Mesenchymal stem cell (in vitro differentiated cells and primary cell): Measurements from ENCODE around the gene LINGO3.

Source experiments
- DNase-seq: peaks from one replicate; pipeline ENCODE4 v3.0.0-alpha.2; 2013
- H2AFZ ChIP-seq: one replicate; pipeline ENCODE4 v1.6.1; 2013; ENCODE audit warnings: low read depth, mild to moderate bottlenecking, control low read depth, inconsistent platforms, low read length, moderate library complexity
- H2AK5ac ChIP-seq: 2 replicates; pipeline ENCODE4 v1.6.1; 2013; ENCODE audit warnings: low read length, moderate library complexity, mild to moderate bottlenecking, inconsistent platforms; ENCODE audit not compliant: severe bottlenecking
- H2BK120ac ChIP-seq: one replicate; pipeline ENCODE4 v1.6.1; 2013; ENCODE audit warnings: low read depth, mild to moderate bottlenecking, inconsistent platforms, low read length, moderate library complexity
- H2BK12ac ChIP-seq, 2 experiments: one replicate each; pipeline ENCODE4 v1.6.1; 2013; ENCODE audit warnings: inconsistent platforms in 2 of 2, low read length in 2 of 2, mild to moderate bottlenecking in 2 of 2, moderate library complexity in 2 of 2, control low read depth in 1 of 2
- H2BK15ac ChIP-seq: one replicate; pipeline ENCODE4 v1.6.1; 2013; ENCODE audit warnings: mild to moderate bottlenecking, low read depth, inconsistent platforms; ENCODE audit not compliant: poor library complexity, severe bottlenecking
- H2BK5ac ChIP-seq: 2 replicates; pipeline ENCODE4 v1.6.1; 2013; ENCODE audit warnings: low read depth, mild to moderate bottlenecking, low read length, control low read depth, inconsistent platforms; ENCODE audit not compliant: poor library complexity, severe bottlenecking
- H3K14ac ChIP-seq, 2 experiments: one replicate each; pipeline ENCODE4 v1.6.1; 2013; ENCODE audit warnings: inconsistent platforms in 2 of 2, low read length in 2 of 2, control low read depth in 1 of 2, mild to moderate bottlenecking in 1 of 2, moderate library complexity in 1 of 2
- H3K18ac ChIP-seq, 2 experiments: one replicate each; pipeline ENCODE4 v1.6.1; 2013; ENCODE audit warnings: inconsistent platforms in 2 of 2, low read length in 2 of 2, control low read depth in 1 of 2, low read depth in 1 of 2, mild to moderate bottlenecking in 1 of 2
- H3K23ac ChIP-seq, 2 experiments: one replicate each; pipeline ENCODE4 v1.6.1; 2013; ENCODE audit warnings: inconsistent platforms in 2 of 2, low read length in 2 of 2, mild to moderate bottlenecking in 2 of 2, moderate library complexity in 2 of 2, control low read depth in 1 of 2
- H3K27ac ChIP-seq: 2 replicates; pipeline ENCODE4 v1.5.1; 2013; ENCODE audit warnings: mild to moderate bottlenecking, moderate library complexity, low read length, control low read depth, inconsistent platforms; ENCODE audit not compliant: poor library complexity, severe bottlenecking
- H3K27me3 ChIP-seq, 2 experiments: 2 replicates each; pipeline versions ENCODE4 v1.6.1 to v1.7.0; 2013; ENCODE audit warnings: low read length in 2 of 2, mild to moderate bottlenecking in 2 of 2, moderate library complexity in 2 of 2, control low read depth in 1 of 2, inconsistent platforms in 1 of 2; ENCODE audit not compliant: control insufficient read depth in 1 of 2, insufficient read depth in 1 of 2
- H3K36me3 ChIP-seq, 2 experiments: 2 replicates each; pipeline versions ENCODE4 v1.6.1 to v1.7.0; 2013; ENCODE audit warnings: low read length in 2 of 2, control low read depth in 1 of 2, inconsistent platforms in 1 of 2, low read depth in 1 of 2, mild to moderate bottlenecking in 1 of 2; ENCODE audit not compliant: insufficient read depth in 2 of 2, control insufficient read depth in 1 of 2
- H3K4ac ChIP-seq, 2 experiments: one replicate each; pipeline ENCODE4 v1.6.1; 2013; ENCODE audit warnings: inconsistent platforms in 2 of 2, low read length in 2 of 2, mild to moderate bottlenecking in 2 of 2, moderate library complexity in 2 of 2, control low read depth in 1 of 2, low read depth in 1 of 2
- H3K4me1 ChIP-seq: 2 replicates; pipeline ENCODE4 v1.6.1; 2013; ENCODE audit warnings: low read depth, low read length, control low read depth; ENCODE audit not compliant: control insufficient read depth, insufficient read depth
- H3K4me2 ChIP-seq: 2 replicates; pipeline ENCODE4 v1.6.1; 2013; ENCODE audit warnings: low read length, mild to moderate bottlenecking, inconsistent platforms; ENCODE audit not compliant: poor library complexity, severe bottlenecking
- H3K4me3 ChIP-seq, 2 experiments: 2 replicates each; pipeline versions ENCODE4 v1.5.1 to v1.7.0; 2013; ENCODE audit warnings: low read length in 2 of 2, mild to moderate bottlenecking in 2 of 2, control low read depth in 1 of 2, low read depth in 1 of 2; ENCODE audit not compliant: insufficient read depth in 1 of 2
- H3K79me1 ChIP-seq: replicated peaks from 2 replicates; pipeline ENCODE4 v1.6.1; 2013; ENCODE audit warnings: mild to moderate bottlenecking, control low read depth, low read length, inconsistent platforms; ENCODE audit not compliant: poor library complexity, severe bottlenecking
- H3K9ac ChIP-seq: 2 replicates; pipeline ENCODE4 v1.7.0; 2013; ENCODE audit warnings: mild to moderate bottlenecking, low read length, moderate library complexity
- H3K9me3 ChIP-seq: 2 replicates; pipeline ENCODE4 v1.7.0; 2013; ENCODE audit warnings: mild to moderate bottlenecking, low read length; ENCODE audit not compliant: control insufficient read depth
- H4K8ac ChIP-seq: one replicate; pipeline ENCODE4 v1.6.1; 2013; ENCODE audit warnings: inconsistent platforms, mild to moderate bottlenecking, low read length, moderate library complexity
- H4K91ac ChIP-seq: one replicate; pipeline ENCODE4 v1.6.1; 2013; ENCODE audit warnings: mild to moderate bottlenecking, low read length, inconsistent platforms
- WGBS: methylation state at CpG from one replicate; pipeline ENCODE4 v1.1.7; 2013; ENCODE audit warnings: mixed read lengths; 5-methylcytosine and 5-hydroxymethylcytosine counted together

Gene LINGO3

DNA sequence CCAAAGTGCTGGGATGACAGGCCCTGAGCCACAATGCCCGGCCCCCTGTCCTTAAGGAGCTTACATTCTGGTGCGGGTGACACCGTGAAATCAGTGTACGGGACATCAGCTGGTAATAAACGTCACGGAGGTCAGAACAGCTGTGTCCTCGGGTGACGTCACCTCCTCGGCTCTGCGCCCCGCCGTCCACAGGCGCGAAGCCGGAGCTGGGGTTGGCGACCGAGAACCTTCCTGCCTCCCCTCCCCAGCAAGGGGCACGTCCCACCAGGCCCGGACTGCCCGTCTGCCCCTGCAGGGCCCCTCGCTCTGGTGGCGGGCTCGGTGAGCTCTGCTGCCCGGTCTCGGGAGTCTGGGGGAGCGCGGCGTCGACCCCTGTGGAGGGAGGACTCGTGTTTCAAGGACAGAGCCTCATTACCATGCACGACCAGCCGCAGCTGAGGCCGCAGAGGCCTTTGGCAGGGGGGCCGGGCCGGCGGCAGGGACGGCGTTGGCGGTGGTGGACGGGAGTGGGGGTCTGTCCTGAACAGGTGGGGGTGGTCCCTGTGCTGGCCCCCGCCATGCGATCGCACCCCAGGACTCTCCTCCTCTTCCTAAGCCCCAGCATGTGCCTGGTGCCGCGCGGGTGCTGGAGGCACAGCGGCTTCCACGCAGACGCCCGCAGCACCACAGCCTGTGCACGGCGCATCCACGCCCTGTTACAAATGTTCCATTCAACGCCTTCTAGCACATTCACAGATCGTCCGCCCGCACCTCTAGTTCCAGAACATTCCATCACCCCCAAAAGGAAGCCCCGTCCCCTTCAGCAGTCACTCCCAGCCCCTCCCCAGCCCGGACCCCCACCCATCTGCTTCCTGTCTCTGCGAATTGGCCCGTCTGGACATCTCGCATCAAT is 5.4 kb downstream of the LINGO3 start:
- no peak overlapping the region for H3K14ac ChIP-seq
- no peak overlapping the region for H2BK15ac ChIP-seq
- peak overlapping the region; percentile 14 to 44 for H3K4me3 ChIP-seq
- no peak overlapping the region for H3K27ac ChIP-seq
- peaks cover 53% of the 10 kb centered on the region in 2 experiments for H3K27me3 ChIP-seq
- H2AK5ac ChIP-seq: no peak overlapping the region
- H3K9ac ChIP-seq: no peak overlapping the region
- no peaks in the 10 kb centered on the region for H3K36me3 ChIP-seq
- peaks cover 8% of the 10 kb centered on the region for H3K4me1 ChIP-seq
- H3K18ac ChIP-seq: no peak overlapping the region
- DNase-seq: peak; percentile 45
- H2BK120ac ChIP-seq: no peak overlapping the region
- no peak overlapping the region for H2BK5ac ChIP-seq
- H4K91ac ChIP-seq: peak overlapping the region; percentile 18
- WGBS: 51% methylated on average over 51 of the region's 62 CpGs
- H3K79me1 ChIP-seq: no peaks in the 10 kb centered on the region
- H3K23ac ChIP-seq: peak overlapping the region in 1 of 2 experiments; percentile 48
- no peaks in the 10 kb centered on the region for H3K9me3 ChIP-seq
- no peak overlapping the region for H2AFZ ChIP-seq
- no peak overlapping the region for H3K4me2 ChIP-seq
- H4K8ac ChIP-seq: peak overlapping the region; percentile 19
- H2BK12ac ChIP-seq: no peak overlapping the region
- H3K4ac ChIP-seq: no peak overlapping the region

DNA sequence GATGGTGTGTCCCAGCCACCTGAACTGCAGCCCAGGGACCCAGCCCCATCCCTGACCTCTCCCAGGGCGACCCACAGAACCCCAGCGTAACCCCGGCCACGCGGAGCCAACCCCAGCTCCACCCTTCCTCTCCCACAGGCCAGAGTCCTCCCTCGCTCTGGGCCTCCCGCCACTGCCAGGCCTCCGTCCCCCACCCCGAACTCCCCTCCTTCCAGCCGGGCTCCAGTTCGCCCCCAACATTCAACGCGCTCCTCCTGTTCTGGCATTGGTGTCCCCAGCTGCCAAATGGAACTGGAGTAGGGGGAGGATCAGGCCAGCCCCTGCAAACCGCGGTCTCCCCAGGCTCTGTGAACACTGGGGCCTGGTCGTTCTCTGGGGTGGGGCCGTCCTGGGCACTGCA is 7.4 kb downstream of the LINGO3 start:
- H2BK120ac ChIP-seq: no peak overlapping the region
- no peak overlapping the region for H2BK5ac ChIP-seq
- no peak overlapping the region for H2AK5ac ChIP-seq
- no peak overlapping the region for H3K18ac ChIP-seq
- H3K79me1 ChIP-seq: no peaks in the 10 kb centered on the region
- H3K4me1 ChIP-seq: peaks cover 8% of the 10 kb centered on the region
- no peak overlapping the region for H3K27ac ChIP-seq
- H2AFZ ChIP-seq: no peak overlapping the region
- DNase-seq: no peak
- H3K4me3 ChIP-seq: no peak overlapping the region
- H3K9ac ChIP-seq: no peak overlapping the region
- no peak overlapping the region for H3K4me2 ChIP-seq
- WGBS: 89% methylated on average over 17 of the region's 17 CpGs
- peaks cover 36 to 40% of the 10 kb centered on the region in 2 experiments for H3K27me3 ChIP-seq
- H2BK15ac ChIP-seq: no peak overlapping the region
- no peaks in the 10 kb centered on the region for H3K9me3 ChIP-seq
- no peak overlapping the region for H2BK12ac ChIP-seq
- H4K8ac ChIP-seq: no peak overlapping the region
- H3K36me3 ChIP-seq: no peaks in the 10 kb centered on the region
- no peak overlapping the region for H3K23ac ChIP-seq
- peak overlapping the region; percentile 20 for H4K91ac ChIP-seq
- H3K14ac ChIP-seq: peak overlapping the region in 1 of 2 experiments; percentile 36
- H3K4ac ChIP-seq: no peak overlapping the region

DNA sequence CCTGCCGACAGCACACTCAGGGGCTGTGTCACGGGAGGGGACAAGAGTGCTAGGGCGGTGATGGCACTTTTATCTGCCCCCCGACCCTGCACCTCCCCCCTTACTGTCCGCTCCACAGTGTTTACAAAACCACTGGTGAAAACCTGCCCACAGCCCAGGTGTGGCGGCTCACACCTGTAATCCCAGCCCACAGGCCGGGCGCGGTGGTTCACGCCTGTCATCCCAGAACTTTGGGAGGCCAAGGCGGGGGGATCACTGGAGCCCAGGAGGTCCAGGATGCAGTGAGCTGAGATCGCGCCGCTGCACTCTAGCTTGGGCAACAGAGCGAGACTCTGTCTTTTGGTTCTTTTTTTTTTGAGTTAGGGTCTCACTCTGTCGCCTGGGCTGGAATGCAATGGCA is 11.8 kb downstream of the LINGO3 start:
- Histone ChIP-seq H3K4me2 (no peak overlapping the region), H3K9me3 (no peaks in the 10 kb centered on the region), H3K23ac (no peak overlapping the region), H3K27me3 (peaks cover 30 to 50% of the 10 kb centered on the region in 2 experiments), H2AFZ (no peak overlapping the region), H3K4me1 (peaks cover 11% of the 10 kb centered on the region), H3K4me3 (no peak overlapping the region), H2BK5ac (no peak overlapping the region), H3K9ac (no peak overlapping the region), H2BK120ac (no peak overlapping the region), H3K79me1 (no peaks in the 10 kb centered on the region), H2BK12ac (no peak overlapping the region), H4K91ac (no peak overlapping the region), H3K36me3 (no peaks in the 10 kb centered on the region), H2AK5ac (no peak overlapping the region), H2BK15ac (no peak overlapping the region), H3K27ac (no peak overlapping the region), H3K4ac (no peak overlapping the region), H4K8ac (no peak overlapping the region), H3K14ac (no peak overlapping the region), H3K18ac (no peak overlapping the region)
- DNase-seq: no peak
- WGBS: 91% methylated on average over 16 of the region's 16 CpGs

GRCh38 chr19:2294687-2295335 is 13.1 kb downstream of the LINGO3 start:
- Histone ChIP-seq H2AK5ac (no peak overlapping the region), H3K36me3 (no peaks in the 10 kb centered on the region), H3K23ac (no peak overlapping the region), H3K18ac (no peak overlapping the region), H3K9me3 (no peaks in the 10 kb centered on the region), H3K79me1 (no peaks in the 10 kb centered on the region), H2BK5ac (no peak overlapping the region), H2BK15ac (peak overlapping the region; percentile 23), H3K4me1 (peaks cover 24% of the 10 kb centered on the region), H2BK120ac (no peak overlapping the region), H3K9ac (peak overlapping the region; percentile 60), H2BK12ac (peak overlapping the region in 1 of 2 experiments; percentile 24), H3K27me3 (peaks cover 37 to 49% of the 10 kb centered on the region in 2 experiments), H4K8ac (no peak overlapping the region), H4K91ac (no peak overlapping the region), H2AFZ (no peak overlapping the region), H3K4ac (no peak overlapping the region), H3K14ac (peak overlapping the region in 1 of 2 experiments; percentile 39), H3K27ac (no peak overlapping the region), H3K4me2 (no peak overlapping the region), H3K4me3 (peak overlapping the region in 1 of 2 experiments; percentile 19)
- WGBS: 59% methylated on average over 24 of the region's 26 CpGs
- DNase-seq: no peak
